ENCODE results near the gene SPTY2D1. TPM values are rescaled to one million over a fixed set of nuclear protein-coding genes. Genes with fewer than 3 reads are reported as not detected.
"Not testable (repeated sequence)": the region's sequence is repeated elsewhere in the genome, so short reads cannot be mapped to it uniquely, and the experiment has no call there.

Gene SPTY2D1
- total RNA-seq, 4 donors from 2014 or later, result 14.2 to 19.3 (median 17.8) TPM

DNA sequence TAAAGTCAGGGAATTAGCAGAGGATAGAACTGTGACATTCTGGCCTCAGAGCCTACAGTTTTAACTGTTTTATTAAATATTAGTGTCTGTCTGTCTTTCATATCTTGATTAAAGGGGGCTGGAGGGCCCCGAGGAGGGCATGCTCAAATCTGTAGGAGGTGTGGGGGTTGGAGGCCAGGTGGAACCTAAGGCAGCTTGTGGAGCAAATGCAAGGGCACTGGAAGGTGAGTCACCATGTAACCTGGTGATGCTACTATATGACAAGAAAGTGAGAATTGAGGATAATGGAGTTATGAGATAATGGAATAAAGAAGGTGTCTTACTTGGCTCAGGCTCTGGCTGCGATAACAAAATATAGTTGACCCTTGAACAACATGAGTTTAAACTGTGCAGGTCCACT lies 37.1 kb upstream of the SPTY2D1 start:
- no peaks in the 10 kb centered on the region for H3K4me1 ChIP-seq
- H3K27me3 ChIP-seq, result no peaks in the 10 kb centered on the region
- no peaks in the 10 kb centered on the region for H3K9me3 ChIP-seq
- no peaks in the 10 kb centered on the region for H3K36me3 ChIP-seq
- no peak overlapping the region for H3K27ac ChIP-seq
- no peak for DNase-seq
- TF ChIP-seq, protein P1, sequence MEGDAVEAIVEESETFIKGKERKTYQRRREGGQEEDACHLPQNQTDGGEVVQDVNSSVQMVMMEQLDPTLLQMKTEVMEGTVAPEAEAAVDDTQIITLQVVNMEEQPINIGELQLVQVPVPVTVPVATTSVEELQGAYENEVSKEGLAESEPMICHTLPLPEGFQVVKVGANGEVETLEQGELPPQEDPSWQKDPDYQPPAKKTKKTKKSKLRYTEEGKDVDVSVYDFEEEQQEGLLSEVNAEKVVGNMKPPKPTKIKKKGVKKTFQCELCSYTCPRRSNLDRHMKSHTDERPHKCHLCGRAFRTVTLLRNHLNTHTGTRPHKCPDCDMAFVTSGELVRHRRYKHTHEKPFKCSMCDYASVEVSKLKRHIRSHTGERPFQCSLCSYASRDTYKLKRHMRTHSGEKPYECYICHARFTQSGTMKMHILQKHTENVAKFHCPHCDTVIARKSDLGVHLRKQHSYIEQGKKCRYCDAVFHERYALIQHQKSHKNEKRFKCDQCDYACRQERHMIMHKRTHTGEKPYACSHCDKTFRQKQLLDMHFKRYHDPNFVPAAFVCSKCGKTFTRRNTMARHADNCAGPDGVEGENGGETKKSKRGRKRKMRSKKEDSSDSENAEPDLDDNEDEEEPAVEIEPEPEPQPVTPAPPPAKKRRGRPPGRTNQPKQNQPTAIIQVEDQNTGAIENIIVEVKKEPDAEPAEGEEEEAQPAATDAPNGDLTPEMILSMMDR (IDR thresholded peaks at IDR 0.05), result no peak
- no peak for TF ChIP-seq POLR2A (IDR thresholded peaks at IDR 0.05)
- no peak overlapping the region for H3K4me3 ChIP-seq

DNA sequence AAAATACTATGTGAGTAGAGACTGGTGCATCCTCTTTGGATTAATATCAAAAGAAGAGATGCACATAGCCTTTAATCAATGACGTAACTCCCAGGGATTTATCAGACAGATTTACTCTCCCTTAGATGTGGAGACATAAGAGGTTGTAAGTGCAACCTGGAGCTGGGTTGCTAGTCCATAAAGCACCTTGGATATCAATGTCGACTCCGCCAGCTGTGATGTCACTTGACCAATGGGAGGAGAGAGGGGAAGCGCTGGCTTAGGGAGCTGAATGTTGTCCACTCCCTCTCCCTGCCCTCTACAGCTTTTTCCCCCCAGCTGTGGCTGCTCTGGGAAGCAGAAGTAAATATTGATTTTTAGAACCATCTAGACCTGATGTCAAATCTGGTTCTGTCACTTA lies 35.6 kb upstream of the SPTY2D1 start:
- TF ChIP-seq, protein P1 (IDR thresholded peaks at IDR 0.05), result no peak
- no peak for TF ChIP-seq POLR2A (IDR thresholded peaks at IDR 0.05)
- Histone ChIP-seq H3K4me1 (no peaks in the 10 kb centered on the region), H3K9me3 (no peaks in the 10 kb centered on the region), H3K27me3 (no peaks in the 10 kb centered on the region), H3K36me3 (no peaks in the 10 kb centered on the region), H3K4me3 (no peak overlapping the region), H3K27ac (no peak overlapping the region)
- no peak for DNase-seq

DNA sequence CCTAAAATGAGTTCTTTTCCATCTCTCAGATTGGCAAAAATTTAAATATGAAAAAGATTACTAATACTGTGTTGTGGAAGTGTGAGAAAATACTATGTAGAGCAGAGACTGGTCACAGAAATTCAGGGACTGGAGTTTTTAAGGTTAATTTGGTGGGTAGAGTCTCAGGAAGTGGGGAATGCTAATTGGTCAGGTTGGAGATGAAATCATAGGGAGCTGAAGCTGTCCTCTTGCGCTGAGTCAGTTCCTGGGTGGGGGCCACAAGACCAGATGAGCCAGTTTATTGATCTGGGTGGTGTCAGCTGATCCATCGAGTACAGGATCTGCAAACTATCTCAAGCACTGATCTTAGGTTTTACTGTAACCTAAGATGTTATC lies 35.1 kb upstream of the SPTY2D1 start:
- no peaks in the 10 kb centered on the region for H3K36me3 ChIP-seq
- no peak overlapping the region for H3K27ac ChIP-seq
- H3K4me1 ChIP-seq, result no peaks in the 10 kb centered on the region
- DNase-seq, result no peak
- no peaks in the 10 kb centered on the region for H3K27me3 ChIP-seq
- no peak for TF ChIP-seq POLR2A (IDR thresholded peaks at IDR 0.05)
- TF ChIP-seq, protein P1 (IDR thresholded peaks at IDR 0.05), result no peak
- no peaks in the 10 kb centered on the region for H3K9me3 ChIP-seq
- no peak overlapping the region for H3K4me3 ChIP-seq

DNA sequence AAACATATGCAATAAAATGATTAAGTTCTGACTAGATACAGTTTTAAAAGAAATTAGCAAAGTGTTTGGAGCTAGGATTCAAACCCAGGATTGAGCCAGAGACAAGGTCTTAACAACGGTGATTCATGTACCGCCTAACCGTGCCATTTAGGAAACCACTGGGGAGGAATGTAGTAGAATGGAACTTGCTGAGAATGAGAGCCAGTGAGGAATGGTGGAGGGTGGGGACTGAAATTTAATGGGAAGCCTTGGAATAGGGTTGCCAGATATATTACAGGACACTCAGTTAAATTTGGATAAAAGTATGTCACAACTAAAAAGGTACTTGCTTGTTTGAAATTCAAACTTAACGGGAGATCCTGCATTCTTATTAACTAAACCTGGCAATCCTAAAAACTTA lies 34.0 kb upstream of the SPTY2D1 start:
- H3K27me3 ChIP-seq, result no peaks in the 10 kb centered on the region
- H3K4me1 ChIP-seq, result no peaks in the 10 kb centered on the region
- H3K9me3 ChIP-seq, result no peaks in the 10 kb centered on the region
- TF ChIP-seq, protein P1 (IDR thresholded peaks at IDR 0.05), result no peak
- TF ChIP-seq POLR2A (IDR thresholded peaks at IDR 0.05), result no peak
- H3K4me3 ChIP-seq, result no peak overlapping the region
- H3K27ac ChIP-seq, result no peak overlapping the region
- DNase-seq, result no peak
- no peaks in the 10 kb centered on the region for H3K36me3 ChIP-seq

DNA sequence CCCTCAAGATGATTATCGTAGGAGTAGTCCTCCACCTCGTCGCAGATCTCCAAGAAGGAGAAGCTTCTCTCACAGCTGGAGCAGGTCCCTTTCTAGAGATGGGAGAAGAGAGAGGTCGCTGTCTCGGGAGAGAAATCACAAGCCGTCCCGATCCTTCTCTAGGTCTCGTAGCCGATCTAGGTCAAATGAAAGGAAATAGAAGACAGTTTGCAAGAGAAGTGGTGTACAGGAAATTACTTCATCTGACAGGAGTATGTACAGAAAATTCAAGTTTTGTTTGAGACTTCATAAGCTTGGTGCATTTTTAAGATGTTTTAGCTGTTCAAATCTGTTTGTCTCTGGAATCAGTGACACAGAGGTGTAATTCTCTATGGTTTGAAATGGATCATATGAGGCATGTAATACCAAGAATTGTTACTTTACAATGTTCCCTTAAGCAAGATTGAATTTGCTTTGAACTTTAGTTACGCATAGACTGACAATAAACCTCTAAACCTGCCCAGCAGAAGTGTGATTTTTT lies 31.3 kb upstream of the SPTY2D1 start:
- H3K4me3 ChIP-seq, H3K4me1 ChIP-seq, H3K36me3 ChIP-seq, H3K9me3 ChIP-seq, H3K27me3 ChIP-seq, DNase-seq, H3K27ac ChIP-seq: not testable (repeated sequence)

DNA sequence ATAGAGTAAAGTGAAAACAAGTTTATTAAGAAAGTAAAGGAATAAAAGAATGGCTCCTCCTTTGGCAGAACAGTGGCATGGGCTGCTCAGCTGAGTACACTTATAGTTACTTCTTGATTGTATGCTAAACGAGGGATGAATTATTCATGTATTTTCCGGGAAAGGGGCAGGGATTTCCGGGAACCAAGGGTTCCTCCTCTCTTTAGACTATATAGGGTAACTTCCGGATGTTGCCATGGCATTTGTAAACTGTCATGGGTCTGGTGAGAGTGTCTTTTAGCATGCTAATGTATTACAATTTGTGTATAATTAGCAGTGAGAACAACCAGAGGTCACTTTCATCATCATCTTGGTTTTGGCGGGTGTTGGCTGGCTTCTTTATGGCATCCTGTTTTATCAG lies 23.5 kb upstream of the SPTY2D1 start:
- DNase-seq, result peak in 1 of 3 donors; percentile 4
- no peak overlapping the region for H3K27ac ChIP-seq
- H3K4me3 ChIP-seq, result no peak overlapping the region
- no peaks in the 10 kb centered on the region for H3K27me3 ChIP-seq
- no peaks in the 10 kb centered on the region for H3K4me1 ChIP-seq
- TF ChIP-seq, protein P1 (IDR thresholded peaks at IDR 0.05), result no peak
- no peaks in the 10 kb centered on the region for H3K36me3 ChIP-seq
- H3K9me3 ChIP-seq, result peaks cover 0 to 3% (median 0%) of the 10 kb centered on the region in 4 donors

Measured in Peyer's patch (tissue), 4 donors.